Activated T-cell treated with anti-CD3 and anti-CD28 coated beads for 4 hours (primary cell): ENCODE results near the gene RGS10.
"Not testable (repeated sequence)": the region's sequence is repeated elsewhere in the genome, so short reads cannot be mapped to it uniquely, and the experiment has no call there.

Experiments
- DNase-seq: peaks from one replicate; pipeline ENCODE4 v3.0.0-alpha.2; 2020

Gene RGS10

DNA sequence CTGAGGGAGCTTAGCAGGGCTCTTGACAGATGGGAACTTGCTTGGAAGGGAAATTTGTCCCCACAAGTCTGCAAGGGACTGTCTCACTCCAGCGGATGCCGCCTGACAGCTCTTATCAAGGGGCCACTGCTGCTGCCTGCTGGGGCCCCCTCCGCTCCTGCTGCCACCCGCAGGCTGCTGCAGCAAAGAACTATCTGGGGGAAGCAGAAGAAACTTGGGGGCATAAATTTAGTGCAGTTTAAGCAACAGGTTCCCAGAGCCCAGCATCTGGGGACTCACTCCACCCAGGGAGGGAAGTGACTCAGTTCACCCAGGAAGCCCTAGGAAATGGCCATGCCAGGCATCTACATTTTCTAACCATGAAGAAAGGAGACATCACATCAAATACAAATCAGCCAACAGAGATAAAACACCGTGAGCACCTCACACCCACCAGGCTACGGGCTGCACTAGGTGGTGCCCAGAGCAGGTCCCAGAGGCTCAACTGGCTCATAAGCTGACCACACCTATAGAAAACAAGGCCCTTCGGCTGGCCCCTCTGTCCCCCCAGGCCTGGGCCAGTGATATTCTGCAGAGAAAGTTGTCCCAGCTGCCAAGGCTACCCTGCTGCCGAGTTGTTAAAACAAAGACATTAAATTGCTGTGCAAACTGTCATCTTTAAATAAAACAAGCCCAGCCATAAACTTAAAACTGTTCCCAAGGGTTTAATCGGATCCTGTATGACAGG is 3.7 kb downstream of the RGS10 start:
- no peak for DNase-seq

DNA sequence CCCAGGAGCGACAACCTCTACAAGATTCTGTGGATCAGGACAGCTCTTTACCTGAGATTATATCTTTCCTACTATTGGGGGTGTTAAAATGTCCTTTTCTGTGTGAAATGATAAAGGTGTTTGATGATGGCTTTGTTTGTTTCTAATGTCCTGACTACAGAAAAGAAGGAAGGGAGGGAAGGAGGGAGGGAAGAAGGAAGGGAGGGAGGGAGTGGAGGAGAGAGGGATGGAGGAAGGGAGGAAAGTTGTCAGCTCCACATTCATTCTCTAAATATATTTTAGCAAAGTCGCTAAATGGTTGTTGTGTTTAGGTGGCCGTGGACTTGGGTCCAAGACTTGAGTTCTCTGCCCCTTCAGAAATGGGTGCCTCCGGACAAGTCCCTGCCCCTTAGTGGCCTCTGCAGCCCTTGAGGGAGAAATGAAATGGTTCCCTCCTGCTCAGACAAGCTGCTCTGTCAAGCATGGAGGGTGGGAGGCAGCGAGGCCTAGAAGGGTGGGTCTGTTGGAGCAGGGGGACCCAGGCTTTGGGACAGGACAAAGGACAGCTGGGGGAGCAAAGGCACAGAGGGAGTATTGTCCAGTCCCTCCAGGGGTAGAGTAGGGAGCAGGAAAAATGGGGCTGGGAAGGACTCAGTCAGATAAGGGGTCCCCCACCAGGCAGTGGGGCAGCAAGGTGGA is 4.4 kb downstream of the RGS10 start:
- no peak for DNase-seq

DNA sequence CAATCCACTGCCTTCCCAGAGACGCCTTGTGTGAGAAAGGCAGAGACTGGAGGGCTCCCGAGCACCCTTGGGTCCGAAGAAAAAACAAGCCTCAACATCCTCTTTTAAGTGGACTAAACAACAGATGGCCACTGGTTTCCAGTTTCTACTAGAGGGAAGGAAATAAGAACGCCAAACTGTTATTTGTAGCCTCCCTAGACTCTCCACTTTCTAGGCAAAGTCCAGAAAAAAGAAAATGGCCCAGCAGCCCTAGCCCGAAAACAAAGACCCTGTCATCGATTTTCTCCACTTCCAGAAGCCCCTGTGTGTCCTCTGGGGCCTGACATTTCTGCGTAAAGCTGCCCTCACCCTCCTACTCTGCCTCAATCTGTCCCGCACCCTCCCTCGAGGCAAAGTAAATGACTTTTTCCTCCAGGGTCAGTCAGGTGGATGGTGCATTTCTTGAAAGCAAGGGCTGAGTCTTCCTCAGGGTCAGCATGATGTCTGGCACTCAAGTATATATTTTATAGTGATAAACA is 6.0 kb downstream of the RGS10 start:
- DNase-seq: no peak

DNA sequence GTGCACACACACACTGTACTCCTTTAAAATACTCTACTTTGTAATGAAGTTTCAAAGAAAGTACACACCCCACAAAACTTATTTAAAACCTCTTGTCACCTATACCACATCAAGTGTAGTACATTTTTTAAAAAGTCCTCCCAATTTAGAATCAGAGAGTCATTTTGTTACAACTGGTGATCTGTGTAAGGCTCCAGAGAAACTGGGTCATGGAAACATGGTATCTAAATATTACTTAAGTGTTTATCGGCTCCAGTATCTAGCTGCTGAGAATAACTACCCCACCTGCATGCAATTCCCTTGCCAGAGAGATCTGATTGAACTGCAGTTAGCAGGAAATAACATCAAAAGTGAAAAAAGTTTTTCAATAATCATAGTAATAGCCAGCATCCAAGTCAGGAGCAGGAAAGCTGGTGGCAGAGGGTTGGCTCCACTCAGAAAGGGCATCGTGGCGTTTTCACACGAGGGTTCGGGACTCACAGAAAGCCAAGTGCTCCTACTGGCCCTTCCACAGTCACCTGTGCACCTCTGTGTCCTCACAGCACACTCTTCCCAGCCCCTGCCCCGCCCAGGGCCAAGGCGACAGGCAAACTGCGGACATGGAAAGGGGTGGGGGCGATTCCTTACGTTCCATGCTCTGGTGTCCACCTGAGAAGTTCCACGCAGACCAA is 6.5 kb downstream of the RGS10 start:
- DNase-seq: no peak

DNA sequence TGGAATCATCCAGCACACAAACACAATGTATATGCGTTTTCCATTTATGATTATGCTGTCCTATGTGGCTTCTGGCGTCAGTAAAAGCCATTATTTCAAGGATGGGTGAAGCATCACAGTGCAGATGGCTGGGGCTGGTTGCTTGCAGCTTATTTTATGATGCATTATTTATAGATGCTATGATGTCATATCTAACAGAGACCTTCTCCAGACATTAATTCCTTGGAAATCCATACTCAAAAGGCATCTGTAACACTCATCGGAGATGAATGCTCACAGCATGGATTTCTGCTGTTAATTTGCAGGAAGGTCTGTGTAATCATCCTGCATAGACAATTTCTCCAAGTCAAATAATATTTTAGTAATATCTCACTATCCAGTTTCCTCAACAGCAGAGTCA is 7.2 kb downstream of the RGS10 start:
- DNase-seq: no peak

DNA sequence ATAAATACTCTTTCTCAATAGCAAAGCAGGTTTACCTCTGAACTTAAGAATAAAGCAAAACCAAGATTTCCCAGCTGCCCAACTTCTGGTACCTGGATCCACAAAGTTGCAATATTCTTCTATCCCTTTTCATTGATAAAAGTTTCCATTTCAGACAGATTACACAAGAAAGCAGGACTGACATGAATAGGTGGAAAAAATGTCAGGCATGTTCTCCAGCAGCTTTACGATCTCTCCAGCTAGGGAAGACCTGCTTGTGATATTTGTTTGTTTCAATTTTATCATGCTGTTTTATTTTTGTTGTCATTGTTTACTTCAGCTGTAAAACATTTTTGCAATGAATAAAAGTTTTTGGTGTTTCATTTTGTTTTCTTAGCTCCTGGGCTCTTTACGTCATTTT is 9.0 kb downstream of the RGS10 start:
- DNase-seq: no peak

DNA sequence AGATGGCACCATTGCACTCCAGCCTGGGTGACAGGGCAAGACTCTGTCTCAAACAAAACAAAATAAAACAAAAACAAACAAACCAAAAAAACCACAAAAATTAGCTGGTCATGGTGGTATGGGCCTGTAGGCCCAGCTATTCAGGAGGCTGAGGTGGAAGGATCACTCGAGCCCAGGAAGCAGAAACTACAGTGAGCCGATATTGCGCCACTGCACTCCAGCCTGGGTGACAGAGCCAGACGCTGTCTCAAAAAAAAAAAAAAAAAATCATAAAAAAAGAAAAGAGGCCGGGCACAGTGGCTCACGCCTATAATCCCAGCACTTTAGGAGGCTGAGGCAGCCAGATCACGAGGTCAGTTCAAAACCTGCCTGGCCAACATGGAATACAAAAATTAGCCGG is 9.7 kb downstream of the RGS10 start:
- not testable (repeated sequence) for DNase-seq

DNA sequence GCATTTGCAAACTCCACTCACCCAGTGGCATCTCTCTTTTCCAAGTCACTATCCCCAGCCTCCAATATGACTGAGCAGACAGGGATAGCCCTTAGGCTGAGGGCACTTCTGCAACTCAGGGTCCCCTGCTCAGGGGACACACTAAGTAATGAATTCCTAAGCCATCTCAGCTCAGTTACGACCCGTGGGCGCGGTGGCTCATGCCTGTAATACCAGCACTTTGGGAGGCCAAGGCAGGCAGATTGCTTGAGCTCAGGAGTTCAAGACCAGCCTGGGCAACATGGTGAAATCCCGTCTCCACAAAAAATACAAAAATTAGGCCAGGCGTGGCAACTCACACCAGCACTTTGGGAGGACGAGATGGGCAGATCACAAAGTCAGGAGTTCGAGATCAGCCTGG is 10.3 kb downstream of the RGS10 start:
- not testable (repeated sequence) for DNase-seq

DNA sequence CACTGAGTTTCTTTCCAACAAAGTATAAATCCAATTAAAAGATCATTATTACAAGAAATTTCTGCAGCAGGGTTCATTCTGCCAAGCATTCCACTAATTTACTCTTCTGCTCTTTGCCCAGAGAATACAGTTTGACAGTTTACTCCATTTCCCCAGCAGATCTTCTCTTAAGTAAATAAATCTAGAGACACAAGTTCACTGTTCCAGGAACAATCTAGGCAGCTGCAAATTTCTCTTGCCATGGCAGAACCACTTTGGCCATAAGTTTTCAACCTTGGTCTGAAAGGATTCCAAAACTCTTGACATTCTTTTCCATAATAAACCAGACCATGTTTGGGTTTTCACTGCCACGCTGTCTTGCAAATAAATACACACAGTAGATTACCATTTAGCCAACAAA is 11.5 kb downstream of the RGS10 start:
- DNase-seq: no peak

DNA sequence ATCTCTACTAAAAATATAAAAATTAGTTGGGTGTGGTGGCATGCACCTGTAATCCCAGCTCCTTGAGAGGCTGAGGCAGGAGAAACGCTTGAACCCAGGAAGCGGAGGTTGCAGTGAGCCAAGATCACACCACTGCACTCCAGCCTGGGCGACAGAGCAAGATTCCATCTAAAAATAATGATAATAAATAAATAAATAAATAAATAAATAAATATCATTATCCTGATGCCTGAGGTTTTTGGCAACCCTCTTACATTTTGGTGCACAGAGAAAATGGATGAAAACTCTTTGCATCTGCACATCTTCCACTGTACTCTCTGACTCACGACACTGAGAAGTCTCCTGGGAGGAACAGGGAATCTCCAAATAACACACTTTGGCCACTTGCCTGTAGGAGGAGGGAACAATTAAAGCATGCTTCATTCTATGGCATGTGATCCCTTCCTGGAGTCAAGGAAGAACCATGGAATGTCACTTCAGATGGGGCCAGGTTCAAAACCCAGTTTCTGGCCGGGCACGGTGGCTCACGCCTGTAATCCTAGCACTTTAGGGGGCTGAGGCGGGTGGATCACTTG is 13.8 kb downstream of the RGS10 start:
- not testable (repeated sequence) for DNase-seq

DNA sequence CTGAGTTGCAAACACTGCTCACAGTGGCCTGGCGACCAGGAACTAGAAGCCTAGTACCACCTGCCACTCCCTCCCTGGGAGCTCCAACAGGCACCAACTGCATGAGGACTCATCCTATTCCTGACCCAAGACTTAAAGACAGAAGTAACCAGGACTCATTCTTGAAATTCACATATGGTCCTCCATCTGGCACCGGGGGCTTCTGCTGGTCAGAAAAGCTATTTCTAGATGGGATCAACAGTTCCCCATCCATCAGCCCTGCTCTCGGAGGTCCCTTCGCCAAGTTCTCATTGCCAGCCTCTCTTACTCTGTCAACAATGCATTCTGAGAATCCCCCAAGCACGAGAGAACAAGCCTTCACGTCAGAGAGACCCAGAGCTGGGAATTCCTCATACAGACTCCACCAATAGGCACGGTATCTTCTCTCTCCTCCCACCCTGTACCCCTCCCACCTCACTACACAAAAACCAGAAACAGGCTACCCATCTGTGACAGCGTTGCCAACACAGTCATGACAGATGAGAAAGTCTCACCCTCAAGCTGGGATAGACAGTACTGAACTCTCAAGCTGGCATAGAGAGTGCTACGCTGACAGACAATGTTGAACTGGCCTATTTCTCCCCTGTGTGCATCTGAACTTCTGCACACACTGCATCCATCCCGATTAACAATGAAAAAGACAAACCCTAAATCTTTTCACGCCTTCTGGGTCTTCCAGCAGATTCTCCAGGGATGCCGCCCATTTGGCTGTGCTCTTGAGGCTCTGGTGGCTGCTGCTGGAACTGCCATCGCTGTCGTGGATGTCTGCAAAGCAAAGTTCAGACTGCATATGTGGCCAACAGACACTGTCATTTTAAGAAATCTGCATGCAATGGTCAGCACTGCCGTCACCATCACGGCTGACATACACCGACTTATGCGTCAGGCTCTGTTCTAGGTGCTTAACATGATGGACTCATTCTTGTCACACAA is 15.6 kb downstream of the RGS10 start:
- no peak for DNase-seq

DNA sequence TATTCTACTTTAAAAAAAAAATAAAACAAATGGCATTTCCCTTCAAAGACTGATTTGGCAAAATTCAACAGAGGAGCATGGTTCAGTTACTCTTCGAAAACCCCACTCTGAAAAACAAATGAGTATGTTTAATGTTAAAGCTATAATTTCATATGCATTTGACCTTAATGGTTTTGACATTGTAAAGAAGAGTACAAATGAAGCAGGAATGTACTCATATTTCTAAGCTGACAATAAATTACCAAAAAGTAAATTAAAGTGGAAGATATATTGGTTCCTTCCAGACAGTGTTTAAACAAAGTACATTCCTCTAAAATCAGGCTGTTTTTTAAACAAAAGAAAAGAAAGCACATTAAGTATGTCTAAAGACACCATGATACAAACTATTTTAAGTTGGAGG is 16.4 kb downstream of the RGS10 start:
- DNase-seq: no peak

DNA sequence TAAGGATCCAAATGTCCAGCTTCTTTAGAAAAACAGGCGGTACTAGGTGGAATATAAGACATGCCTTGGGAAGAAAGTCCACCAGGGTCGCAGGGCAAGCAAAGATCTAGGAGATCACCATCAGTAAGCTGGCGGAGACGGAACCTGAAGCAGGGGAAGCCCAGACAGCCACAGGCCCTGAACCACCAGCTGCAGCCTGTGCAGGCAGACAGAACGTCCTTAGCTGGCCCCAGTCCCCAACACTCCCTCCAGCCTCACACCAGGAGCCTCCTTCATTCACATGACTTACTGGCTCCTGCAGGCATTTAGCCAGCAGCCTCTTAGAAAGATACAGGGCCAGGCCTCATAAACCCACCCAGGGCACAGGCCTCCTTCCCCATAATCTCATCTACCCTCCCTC is 17.4 kb downstream of the RGS10 start:
- DNase-seq: no peak

DNA sequence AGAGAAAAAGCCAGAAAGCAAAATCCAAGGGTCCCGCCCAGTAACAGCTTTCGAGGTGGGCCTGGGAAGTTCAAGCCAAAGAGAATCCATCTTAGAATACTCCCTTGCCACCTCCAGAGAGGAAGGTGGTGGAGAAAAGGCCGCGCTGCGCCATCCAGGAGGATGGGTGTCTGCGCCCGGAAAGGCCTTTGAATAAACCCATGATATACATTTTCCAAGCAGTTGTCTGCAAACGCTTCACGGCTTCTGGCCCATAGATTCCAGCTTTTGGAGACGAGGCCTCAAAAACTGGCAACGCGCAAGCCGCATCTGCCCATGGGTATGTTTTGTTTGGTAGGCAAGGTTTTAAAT is 17.8 kb downstream of the RGS10 start:
- no peak for DNase-seq

DNA sequence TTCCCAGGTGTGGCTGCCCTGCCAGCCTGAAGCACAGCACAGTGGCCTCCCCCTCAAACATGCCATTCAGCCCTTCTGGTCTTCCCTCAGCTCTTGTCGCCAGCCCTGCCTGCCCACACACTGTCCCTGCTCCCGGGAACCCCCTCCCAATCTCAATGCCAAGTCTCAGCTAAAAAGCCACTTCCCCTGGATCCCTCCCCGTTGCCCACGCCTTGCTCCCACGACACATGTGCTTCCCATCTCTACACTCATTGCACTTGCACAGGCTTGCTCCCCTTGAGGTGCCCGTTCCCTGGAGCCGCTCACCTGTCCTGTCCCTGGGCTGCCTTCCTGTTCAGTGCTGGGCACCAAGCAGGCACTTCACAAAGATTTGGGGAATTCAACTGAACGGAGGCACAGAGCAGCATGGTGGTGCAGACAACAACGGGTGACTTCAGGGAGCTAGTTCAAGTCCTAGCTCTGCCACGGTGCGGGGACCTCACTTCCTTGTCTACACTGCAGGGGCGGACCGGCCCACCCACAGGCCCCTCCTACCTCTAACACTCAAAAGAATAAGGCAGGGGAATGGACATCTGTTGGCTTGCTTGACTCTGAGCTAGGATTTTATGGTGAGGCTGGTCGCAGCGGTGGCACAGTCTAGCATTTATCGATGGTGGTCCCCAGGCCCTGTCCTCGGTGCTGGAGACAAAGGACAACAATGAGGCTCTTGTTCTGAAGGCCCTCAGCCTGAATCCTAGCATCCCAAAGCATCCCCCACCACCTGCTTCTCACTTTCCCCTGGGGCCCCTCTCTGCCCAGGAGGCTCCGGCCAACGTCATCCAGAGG is 18.4 kb downstream of the RGS10 start:
- no peak for DNase-seq

DNA sequence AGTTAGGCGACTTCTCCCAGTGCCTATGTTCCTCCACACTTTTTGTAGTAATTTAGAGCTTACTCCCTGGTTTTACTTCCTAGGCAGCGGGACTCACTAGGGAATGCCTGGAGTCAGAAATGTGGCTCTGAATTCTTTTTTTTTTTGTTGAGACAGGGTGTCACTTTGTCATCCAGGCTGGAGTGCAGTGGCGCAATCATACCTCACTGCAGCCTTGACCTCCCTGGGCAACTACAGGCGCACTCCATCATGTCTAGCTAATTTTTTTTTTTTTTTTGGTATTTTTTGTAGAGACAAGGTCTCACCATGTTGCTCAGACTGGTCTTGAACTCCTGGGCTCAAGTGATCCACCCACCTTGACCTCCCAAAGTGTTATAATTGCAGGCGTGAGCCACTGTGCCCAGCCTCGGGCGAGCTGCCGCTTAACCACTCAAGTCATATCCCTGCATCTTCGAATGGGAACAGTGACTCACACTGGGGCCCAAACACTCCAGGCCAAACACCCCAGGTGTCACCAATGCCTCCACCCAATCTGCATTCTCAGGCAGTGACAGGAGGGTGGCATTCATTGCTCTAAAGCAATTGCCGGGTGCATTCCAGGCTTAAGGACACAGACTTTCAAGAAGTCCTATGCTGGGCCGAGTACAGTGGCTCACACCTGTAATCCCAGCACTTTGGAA is 19.6 kb downstream of the RGS10 start:
- DNase-seq: no peak

DNA sequence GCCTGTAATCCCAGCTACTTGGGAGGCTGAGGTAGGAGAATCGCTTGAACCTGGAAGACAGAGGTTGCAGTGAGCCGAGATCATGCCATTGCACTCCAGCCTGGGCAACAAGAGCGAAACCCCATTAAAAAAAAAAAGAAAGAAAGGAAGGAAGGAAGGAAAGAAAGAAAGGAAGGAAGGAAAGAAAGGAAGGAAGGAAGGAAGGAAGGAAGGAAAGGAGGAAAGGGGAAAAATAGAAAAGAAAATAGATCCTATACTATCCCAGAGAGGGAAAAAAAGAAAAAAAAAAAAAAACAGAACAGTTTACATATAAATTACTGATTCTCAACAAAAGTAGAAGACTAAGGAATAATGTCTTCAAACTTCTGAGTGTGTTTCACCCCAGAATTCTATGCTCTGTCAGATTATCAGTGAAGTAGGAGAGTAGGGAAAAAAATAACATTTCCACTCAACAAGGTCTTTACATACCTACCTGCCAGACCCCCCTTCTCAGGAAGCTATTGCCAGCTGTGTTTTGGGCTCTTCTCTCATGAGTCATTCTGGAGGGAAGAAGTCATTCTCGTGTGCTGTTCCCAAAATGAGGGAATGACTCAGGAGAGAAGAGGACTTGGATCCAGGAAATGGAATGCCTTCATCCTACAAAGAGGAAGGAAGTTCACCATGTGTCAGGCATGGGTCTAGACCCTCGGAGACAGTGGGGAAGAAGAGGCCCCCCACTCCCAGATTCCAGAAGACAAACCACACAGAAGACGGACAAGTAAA is 20.9 kb downstream of the RGS10 start:
- DNase-seq: no peak

DNA sequence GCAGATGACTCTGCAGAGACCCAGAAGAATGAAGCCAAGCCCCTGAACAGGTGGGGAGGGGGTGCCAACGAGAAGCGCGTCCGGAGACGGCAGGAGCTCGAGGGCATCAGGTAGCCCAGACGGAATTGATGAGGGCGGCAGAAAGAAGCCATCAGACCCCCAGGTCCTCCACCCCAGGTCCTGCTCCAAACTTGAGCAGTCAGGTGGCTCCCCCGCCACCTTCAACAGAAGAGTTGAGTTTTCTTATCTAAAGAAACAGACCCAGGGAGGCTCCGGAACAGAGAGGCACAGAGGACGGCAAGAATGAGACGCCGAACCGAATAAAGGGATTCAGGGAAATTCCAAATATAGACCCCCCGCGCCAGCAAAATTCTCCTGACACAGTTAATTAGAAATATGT is 22.2 kb downstream of the RGS10 start:
- DNase-seq: no peak

DNA sequence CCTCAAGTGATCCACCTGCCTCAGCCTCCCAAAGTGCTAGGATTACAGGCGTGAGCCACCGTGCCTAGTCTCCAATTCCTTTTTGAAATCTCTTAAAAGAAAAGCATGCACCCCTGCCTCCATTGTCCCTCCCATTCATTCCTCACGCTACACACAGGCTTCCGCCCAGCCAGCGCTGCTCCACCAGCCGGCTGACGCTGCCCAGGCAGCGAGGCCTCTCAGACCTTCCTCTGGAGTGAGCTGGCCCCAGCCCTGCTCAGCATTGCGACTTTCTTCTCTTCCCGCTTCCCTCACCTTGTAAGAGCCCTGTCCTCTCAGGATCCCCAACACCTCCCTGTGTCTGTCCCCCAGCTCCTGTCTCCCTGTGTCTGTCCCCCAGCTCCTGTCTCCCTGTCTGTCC is 23.6 kb downstream of the RGS10 start:
- DNase-seq: no peak

DNA sequence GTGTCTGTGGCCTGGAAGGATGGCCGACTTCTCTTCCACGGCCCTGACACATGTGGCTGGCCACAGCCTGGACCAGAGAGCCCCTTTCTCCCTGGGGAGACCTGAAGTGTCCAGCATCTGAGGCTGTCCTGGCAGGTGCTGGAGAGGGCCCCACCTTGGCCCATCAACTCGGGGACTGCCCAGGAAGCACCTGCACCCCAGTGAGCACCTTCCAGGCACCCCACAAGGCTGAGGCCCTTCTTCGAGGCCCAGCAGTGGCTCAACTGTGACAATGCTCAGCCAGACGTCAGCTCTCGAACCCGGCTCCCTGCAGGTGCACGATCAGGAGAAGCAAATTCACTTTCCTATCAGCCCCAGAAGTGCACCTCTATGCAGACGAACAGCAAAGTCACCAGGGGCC is 24.3 kb downstream of the RGS10 start:
- DNase-seq: no peak
